SKM-1 treated with dmso at 0.1 percent for 144 hours (cell line): ENCODE results near the gene TCN2.
"Not testable (repeated sequence)": the region's sequence is repeated elsewhere in the genome, so short reads cannot be mapped to it uniquely, and the experiment has no call there.

Experiments
- DNase-seq: peaks from one replicate; lab custom pipeline; 2025; ENCODE audit not compliant: unreplicated experiment; lab: John Stamatoyannopoulos, UW

The TCN2 gene

DNA sequence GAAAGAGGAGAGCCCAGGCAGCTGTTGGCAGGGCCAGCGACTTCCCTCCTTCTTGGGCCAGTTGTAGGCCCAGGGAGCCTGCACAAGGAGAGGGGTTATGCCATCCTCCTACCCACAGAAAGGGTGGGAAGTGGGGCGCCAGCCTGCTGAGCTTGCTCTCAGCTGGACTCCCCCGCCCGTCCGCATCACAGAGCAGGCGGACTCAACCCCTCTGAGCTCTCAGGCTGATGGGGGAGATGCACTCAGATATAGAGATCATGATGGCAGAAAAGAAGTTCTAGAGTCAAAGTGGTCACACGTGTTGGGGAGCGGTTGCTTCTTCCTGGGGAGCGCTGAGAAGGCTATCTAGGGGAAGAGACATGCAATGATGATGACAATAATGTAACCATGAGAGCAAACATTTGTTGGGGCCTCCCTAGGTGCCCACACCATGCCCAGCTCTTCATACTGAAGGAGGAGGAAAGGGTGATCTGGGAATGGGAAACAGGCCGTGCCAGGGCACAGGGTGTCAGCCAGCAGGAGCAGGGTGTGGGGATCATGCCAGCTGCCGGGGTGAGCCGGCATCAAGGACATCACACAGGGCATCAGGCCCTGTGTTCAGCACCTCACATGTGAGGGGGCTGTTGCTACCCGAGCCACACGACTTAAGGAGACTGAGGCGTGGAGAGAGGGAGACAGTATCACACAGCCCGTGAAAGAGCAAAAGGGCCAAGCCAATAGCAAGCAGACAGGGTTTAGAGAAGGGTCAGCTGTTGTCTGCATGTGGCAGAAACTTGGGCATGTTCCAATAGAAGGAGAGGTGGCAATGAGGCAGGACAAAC lies 36.3 kb downstream of the TCN2 start:
- no peak for DNase-seq

DNA sequence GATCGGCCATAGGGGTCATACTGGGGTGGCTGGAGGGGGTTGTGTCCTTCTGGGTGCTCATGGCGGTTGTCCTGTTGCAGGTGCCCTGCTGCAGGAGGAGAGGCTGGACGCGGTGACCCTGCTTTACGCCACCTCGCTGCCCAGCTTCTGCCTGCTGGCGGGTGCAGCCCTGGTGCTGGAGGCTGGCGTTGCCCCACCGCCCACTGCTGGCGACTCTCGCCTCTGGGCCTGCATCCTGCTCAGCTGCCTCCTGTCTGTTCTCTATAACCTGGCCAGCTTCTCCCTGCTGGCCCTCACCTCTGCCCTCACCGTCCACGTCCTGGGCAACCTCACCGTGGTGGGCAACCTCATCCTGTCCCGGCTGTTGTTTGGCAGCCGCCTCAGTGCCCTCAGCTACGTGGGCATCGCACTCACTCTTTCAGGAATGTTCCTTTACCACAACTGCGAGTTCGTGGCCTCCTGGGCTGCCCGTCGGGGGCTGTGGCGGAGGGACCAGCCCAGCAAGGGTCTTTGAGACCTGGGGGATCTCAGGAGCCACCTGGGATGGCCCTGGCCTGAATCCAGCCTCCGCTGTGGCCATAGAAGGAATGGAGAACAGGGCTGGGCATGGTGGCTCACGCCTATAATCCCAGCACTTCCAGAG lies 39.7 kb downstream of the TCN2 start:
- DNase-seq: no peak

DNA sequence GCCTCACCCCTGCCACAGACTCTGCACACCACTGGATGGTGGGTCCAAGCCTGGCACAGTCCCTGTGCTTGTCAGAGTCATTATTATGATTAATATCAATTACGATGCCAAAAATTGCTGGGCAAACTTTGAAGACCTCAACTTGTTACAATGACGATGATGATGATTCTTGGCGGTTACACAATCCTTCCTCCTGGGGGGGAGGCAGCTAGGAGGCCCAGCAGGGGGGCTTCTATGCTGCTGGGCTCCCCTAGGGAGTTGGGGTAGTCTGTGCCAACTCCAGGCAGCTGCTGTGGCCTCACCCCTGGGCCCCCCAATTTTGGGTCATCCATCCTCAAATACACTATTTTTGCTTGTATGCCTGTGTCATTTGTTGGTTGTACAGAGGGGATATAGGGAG lies 40.6 kb downstream of the TCN2 start:
- no peak for DNase-seq

DNA sequence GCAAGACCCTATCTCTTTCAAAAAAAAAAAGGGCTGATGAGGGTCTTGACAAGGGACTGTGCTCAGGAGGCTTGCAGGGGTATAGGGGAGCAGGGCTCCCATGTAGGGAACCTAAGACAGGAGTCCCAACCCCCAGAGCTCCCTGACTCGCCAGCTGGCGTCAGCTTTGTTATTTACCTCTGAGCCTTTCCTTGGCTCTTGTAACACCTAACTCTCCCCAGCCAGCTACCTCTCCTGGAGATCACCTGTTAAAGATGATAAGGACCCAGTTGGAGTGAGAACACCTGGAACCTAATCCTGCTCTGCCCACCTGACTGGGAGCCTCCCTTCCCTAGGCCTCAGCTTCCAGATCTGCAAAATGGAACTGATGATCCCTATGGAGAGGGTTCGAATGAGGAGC lies 41.9 kb downstream of the TCN2 start:
- no peak for DNase-seq

DNA sequence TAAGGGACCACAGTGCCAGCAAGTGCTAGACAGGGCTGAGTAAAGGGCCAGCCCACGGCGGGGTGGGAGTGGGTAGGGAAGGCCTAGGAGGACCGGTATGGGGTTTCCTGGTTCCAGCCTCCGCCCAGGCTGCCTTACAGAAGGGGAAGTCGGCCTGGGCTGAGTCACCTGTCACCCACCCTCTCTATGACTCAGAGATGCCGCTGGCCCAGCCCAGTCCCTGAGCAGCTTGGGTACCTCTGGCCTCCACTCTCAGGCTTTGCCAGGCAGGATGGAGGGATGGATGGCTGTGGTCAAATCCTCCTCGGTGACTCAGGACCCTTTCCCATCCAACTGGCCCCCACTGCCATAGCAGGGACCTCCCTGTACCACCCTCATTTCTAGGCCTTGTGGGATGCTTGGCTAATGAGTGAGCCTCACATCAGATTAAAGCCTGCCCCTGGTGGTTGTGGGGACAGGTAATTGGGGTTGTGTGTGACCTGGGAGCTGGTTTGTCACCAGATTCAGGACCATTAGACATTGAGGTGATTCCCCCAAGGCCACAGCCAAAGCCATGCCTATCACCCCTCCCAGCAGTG lies 42.5 kb downstream of the TCN2 start:
- DNase-seq: peak; percentile 64

DNA sequence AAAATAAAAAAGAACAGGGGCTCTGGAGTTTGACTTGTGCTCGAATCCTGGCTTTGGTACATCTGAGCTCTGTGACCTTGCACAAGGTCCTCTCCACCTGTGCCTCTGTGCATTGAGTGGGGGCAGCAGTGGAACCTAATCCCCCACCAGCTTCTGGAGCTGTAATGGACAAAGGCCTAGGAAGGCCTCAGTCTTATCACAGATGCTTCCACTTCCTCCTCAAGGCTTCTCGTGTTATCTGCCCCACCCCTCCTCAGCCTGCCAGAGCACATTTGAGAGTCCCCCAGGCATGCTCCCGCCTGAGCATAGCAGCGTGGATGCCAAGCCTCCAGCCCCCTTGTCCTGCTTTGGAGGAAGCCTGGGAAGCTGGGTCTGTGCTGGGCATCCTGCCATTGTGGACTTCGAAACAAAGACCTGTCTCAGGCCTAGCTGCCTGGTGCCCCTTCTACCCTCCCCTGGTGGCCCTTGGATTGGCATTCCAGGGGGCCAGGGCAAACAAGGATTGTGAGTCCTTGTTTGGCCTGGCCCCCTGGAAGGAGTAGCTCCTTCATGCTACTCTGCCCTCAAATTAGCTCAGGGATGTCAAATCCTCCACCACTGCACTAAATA lies 43.6 kb downstream of the TCN2 start:
- DNase-seq: no peak

DNA sequence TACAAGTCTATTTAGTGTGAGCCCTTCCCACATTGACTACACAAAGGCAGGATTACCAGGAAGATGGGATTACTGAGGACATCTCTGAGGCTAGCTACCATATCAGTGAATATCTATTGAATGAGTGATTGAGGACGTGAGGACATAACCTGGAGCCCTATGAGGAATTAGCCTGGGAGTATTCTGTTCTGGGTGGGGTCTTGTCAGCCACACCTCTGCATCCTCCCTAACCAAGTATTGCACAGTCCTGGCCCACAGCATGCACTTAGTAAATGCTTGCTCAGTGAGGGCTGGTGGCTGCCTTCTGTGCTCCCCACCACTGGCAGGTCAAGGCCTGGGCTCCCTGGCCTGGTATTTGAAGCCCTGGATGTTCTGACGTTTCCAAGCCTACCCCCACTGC lies 45.9 kb downstream of the TCN2 start:
- no peak for DNase-seq

DNA sequence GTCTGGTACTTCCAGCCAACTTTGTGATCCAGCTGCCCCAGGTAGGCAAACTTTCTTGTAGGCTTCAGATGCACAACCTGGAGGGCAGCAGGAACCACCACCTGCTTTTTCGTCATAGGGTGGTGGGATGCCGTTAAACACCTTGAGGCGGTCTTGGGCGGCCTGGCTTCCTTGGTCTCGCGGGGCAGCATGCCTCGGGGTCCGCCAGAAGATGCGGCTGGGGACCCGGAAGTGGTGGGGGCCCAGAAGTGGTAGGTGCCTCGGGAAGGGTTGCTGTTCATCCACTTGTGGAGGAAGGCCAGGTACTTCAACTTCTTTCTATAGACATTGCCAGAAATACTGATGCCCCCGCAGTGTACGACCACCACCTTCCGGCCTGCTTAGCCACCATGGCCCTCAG lies 47.4 kb downstream of the TCN2 start:
- no peak for DNase-seq

DNA sequence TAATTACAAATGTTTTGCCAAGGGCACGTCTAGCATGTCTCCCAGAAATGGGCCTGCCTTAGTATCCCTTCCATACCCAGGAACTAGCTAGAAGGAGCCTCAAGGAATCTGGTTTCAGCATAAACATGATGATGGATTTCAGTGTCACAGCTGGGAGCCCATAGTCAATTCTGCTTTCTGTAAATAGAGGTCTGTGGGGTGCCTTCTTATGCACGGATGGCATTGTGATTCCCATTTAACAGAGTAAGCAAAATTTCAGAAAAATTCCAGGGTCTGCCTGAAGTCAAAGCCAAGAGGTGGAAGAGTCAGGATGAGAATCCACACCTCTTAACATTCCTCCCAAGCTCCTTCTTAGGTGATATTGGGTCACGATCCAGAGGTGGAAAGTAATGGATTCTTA lies 48.6 kb downstream of the TCN2 start:
- no peak for DNase-seq

DNA sequence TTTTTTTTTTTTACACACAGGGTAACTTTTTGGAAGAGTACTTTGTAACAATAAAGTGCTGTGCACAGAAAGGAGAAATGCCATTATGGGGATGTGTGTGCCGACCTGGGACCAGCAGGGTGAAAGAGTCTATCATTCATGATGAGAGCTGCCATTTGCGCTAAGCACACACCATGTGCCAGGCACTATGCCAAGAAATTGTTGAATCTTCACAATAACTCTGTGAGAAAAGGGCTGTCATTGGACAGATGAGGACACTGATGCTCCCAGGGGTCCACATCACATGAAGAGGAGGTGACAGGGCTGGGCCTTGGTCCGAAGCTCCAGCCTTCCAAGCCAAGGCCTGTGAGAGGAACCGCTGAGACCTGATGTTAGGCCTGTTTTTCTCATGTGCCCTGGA lies 55.1 kb downstream of the TCN2 start:
- no peak for DNase-seq

DNA sequence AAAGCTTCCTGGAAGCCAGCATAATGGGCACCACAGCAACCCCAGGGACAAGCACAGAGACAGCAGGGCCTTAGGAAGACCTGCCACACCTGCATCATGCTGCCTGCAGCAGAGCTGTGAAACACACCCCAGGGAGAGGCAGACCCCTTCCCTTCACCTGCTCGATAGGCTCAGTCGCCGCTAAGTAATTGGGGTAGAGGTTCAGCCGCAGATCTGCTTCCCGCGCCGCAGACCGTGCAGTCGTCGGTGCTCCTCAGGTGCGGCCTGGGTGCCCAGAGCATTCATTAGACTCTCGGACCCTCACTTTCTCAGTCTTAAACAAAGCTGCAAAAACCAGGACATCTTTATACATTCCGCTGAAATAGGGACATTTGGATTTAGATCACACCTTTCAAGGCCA lies 57.8 kb downstream of the TCN2 start:
- DNase-seq: no peak

DNA sequence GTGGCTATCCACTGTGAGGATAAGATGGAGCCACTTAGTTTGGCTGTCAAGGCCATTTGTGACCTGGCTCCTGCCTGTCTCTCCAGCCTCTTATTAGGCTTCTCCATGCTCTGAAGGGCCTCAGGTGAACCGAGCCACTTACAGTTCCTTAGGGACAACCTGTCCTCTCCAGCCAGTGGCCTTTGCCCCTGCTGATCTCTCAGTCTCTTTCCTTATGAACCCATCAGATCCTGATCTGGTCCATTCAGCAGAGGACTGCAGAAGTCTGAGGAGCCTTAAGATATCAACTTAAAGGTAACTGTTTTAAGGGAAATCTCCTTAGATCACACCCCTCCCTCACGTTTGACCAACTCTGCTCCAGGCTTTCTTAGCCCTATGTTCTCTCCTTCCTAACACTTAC lies 58.3 kb downstream of the TCN2 start:
- no peak for DNase-seq

DNA sequence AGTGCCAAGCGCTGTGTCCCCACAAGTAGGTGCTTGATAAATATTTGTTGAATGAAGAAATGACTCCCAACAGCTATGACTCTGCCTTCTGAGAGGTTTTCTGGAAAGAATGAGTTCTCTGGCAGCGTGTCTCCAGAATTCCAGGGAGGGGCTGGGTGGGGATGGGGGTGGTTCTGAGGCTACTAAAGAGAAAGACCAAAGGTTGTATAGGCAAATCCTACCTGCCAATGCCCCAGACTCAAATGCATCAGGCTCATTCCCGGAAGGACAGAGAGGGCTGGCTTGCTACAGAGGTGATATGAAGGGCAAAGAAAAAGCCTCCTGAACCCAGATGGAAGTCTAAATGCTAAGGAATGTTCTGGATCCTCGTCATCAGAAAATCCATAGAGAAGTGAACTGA lies 58.8 kb downstream of the TCN2 start:
- no peak for DNase-seq

DNA sequence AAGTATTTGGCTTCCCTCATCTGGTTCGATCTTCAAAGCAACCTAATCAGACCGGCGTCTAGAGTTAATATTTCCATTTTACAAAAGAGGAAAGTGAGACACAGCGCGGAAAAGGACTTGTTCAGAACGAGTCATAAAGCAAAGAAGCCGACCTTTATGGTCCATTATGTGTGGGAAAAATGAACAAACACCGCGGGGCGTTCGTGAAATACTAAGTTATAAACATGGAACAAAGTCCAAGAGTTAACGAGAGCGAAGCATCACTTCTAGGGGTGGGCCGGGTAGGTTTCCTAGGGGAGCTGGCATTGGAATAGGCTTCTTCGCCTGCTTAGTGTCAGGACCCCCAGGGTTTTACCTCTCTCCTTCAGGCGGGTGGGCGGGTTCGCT lies 60.1 kb downstream of the TCN2 start:
- DNase-seq: no peak

DNA sequence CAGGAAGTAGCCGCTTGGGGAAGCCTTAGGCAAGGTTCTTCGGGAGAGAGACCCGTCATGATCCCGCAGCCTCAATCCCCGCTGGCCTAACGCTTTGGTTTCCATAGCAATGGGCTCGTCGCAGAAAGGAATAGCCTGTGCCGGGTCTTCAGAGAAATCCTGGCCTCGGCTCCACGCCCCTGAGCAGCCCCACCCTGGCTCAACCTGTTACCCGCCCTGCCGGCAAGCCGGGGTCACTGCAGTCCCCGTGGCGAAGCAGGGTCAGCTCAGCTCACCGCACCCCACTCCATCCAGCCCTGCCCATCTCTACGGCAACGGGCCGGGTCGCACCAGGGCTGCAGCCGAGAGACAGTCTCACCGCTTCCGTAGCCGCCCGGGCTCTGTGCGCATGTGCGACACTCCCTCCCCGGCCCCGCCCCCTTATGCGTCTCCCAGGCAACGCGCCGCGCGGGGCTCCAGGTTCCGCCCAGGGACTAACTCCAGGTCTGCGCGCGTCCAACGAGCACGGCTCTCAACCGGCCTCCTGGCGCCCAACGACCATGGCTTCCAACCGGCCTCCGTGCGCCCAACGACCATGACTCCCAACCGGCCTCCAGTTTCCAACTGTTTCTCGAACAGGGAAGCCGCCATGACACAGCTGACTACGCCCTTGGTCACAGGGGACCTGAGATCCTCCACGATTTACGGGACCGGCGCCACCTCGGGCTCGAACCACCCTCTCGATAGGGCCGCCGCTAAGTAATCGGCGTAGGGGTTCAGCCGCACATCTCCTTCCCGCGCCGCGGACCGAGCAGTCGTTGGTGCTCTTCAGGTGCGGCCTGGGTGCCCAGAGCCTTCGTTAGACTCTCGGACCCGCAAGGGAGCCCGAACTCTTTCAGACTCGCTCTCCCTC lies 60.8 kb downstream of the TCN2 start, which contains the start of gene DUSP18:
Gene DUSP18 (minus strand): TSS at position 382 of the 892 bp plus-strand sequence. CDS start 3,872 bp downstream, outside the sequence.
- peak; percentile 85 for DNase-seq

DNA sequence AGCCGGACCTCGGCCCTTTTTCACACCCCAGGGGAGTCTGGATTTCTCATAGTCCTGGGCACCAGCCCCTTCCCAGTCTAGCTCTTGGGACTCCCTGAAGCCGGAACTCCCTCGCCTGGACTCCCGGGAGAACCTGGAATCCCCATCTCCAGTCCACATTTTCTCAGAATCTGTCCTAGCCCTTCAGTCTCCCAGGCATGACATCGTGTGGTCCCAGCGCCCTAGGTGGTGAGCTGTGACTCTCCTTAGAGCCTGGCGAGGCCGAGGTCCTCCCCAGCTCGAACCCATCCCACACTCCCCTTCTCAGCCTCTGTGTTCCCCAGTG lies 61.4 kb downstream of the TCN2 start:
- no peak for DNase-seq

DNA sequence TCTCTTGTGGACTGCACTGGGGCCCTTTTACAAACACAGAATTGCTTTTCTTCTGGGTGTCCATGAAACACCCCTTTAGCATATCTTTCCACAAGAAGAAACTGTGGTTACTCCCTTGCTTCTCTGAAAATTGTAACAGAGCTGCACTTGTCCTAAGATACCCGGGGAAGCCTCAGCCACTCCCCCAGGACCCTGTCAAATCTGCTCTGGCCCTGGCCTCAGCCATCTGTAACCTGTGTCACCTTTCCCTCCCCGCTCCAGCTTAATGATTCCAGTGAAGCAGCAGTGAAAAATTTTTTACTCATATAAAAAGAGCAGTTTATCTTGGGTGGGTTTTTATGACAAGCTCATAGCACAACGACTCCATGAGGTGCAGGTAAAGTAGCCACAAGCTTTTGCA lies 64.1 kb downstream of the TCN2 start:
- no peak for DNase-seq

DNA sequence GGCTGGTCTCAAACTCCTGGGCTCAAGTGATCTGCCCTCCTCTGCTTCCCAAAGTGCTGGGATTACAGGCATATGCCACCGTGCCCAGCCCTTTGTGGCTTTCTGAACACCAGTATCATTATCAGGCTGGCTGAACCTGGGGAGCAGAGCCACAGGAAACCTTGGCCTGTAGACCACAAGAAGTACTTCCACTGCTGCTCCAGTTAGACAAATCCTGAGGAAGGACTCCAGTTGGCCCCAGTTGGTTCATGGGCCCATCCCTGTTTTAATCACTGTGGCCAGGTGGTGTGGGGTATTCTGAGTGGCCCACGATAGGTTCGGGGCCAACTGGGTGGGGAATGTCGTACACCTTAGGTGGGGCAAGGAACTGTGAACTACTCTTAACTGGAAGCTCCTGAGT lies 66.2 kb downstream of the TCN2 start:
- no peak for DNase-seq

DNA sequence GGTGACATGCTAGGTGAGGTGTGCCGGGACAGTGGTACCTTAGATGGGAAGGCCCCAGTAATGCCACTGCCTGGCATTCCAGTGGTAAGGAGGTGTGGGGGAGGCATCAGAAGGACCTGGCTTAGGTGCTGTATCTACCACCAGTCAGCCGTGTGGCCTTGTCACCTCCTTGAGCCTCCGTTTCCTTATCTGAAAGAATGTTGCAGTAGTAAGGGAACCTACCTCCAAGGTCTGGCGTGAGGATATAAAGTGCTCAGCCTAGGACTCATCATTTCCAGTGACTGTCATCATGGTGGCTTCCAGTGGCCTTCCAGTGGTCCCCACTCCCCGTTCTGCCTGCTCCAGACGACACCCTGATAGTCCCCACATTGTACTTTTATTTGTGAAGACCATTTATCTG lies 67.5 kb downstream of the TCN2 start:
- DNase-seq: no peak

DNA sequence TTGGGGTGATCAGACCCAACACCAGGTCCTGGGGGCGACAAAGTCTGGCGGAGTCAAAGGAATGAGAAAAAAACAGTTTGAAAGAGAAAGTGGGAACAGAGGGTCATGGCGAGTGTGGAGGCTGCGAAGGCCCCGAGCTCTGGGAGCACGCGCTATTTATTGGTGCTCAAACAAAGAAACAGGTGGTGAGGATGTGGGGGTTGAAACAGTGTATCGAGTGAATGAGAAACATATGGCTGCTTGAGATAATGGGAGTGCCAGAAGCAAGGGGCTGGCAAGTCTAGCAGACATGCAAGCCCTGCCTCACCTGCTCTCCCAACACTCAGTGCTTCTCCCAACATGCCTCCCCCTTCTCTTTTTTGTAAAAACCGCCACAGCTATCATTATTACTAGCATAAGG lies 68.5 kb downstream of the TCN2 start:
- DNase-seq: no peak

DNA sequence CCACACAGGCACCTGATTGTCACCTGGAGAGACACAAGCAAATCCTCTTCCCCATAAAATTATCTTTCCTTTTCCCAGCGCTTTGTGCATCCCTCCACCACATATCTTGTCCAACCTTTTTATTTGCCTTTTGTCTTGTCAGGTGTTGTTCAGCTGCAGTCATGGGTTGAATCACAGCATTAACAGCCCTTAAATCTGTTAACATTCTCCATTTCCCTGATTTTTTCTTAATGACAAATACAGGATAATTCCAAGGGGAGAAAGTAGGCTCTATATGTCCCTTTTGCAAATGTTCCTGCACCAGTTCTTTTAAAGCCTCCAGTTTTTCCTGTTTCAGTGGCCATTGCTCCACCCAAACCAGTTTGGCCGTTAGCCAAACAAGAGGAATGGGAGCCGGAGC lies 69.6 kb downstream of the TCN2 start:
- DNase-seq: not testable (repeated sequence)
